GM12874 (cell line): ENCODE results near the gene MIA2.

ENCODE experiments used
- CTCF ChIP-seq: IDR thresholded peaks from 2 replicates; pipeline ENCODE4 v1.5.1; 2011; ENCODE audit warnings: low read depth, mild to moderate bottlenecking, control low read depth, low read length, moderate library complexity; ENCODE audit not compliant: insufficient read depth

The MIA2 gene

GRCh38 chr14:39350866-39351265 lies 117.2 kb downstream of the MIA2 start:
- TF ChIP-seq CTCF = no peak

GRCh38 chr14:39351708-39352107 lies 118.0 kb downstream of the MIA2 start:
- no peak for TF ChIP-seq CTCF

- no peak for TF ChIP-seq CTCF
Measured at GRCh38 chr14:39360316-39360715, 126.6 kb downstream of the MIA2 start.

- TF ChIP-seq CTCF = no peak
Measured at GRCh38 chr14:39364509-39364908, 130.8 kb downstream of the MIA2 start.

- no peak for TF ChIP-seq CTCF
Measured at GRCh38 chr14:39365354-39365753, 131.6 kb downstream of the MIA2 start.

- TF ChIP-seq CTCF = no peak
Measured at GRCh38 chr14:39366460-39367386, 133.0 kb downstream of the MIA2 start.

DNA sequence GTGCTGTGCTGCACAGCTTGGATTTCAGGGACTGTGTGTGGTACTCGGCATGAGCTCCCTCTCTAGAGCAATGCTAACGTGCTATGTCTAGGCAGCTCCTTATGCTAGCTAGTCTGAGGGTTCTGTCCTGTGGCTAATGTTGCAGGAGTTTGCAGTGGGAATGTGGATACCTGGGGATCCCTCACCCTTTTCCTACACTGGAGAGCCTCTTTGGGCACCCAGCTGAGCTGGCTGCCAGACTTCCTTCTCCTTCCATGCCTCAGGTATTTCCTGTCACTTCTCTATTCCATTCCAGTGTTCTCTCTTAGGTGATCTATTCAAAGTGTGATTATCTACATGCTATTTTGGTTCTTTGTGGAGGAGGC lies 133.7 kb downstream of the MIA2 start:
- TF ChIP-seq CTCF = no peak
